NCI-H510A treated with DMSO at 0.1 percent for 48 hours (cell line): ENCODE results near the gene ZBTB17.
"Not testable (repeated sequence)": the region's sequence is repeated elsewhere in the genome, so short reads cannot be mapped to it uniquely, and the experiment has no call there.

ENCODE experiments used
- DNase-seq: peaks from one replicate; lab custom pipeline; 2025; lab: John Stamatoyannopoulos, UW

ZBTB17 gene

DNA sequence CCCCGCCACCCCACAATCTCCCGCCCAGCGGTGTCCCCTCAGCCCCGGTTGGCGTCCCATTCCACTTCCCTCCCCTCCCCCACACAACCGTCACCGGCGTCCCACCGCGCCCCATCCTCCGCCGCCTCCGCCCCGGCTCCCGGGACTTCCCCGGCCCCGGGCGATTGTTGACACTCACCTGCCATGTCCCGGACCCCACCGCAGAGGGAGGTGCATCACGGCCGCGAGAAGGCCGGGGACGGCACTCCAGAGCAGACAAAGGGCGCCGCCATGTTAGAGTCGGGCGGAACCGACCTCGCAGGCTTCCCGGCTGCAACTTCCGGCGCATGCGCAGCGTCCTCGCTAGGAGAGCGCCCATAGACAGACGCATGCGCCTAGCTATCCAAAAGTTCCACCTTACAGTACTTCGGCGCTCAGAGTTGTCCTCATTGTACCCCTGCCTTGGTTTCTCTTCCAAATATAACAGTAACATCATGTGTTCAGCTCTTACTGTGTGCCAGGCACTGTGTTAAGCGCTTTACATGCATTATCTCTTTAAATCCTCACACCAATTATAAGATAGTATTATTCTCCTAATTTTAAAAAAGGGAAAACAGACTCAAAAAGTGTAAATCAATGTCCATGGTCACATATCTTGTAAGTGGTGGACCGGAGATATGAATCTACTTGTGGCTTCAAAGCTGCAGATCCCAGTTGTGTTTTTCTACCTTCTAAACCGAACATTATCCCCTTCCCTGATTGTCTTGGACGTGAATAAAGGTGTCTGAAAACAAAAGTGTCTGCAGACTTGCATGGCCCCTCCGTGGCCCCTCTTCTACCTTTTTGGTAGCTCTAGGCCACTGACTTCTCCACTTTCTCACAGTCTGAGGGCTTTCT lies at the start of gene ZBTB17:
TSS of gene ZBTB17 (minus strand) at position 297 of the 876 bp plus-strand sequence. CDS start 27,606 bp downstream, outside the sequence.
- peak; percentile 99 for DNase-seq

DNA sequence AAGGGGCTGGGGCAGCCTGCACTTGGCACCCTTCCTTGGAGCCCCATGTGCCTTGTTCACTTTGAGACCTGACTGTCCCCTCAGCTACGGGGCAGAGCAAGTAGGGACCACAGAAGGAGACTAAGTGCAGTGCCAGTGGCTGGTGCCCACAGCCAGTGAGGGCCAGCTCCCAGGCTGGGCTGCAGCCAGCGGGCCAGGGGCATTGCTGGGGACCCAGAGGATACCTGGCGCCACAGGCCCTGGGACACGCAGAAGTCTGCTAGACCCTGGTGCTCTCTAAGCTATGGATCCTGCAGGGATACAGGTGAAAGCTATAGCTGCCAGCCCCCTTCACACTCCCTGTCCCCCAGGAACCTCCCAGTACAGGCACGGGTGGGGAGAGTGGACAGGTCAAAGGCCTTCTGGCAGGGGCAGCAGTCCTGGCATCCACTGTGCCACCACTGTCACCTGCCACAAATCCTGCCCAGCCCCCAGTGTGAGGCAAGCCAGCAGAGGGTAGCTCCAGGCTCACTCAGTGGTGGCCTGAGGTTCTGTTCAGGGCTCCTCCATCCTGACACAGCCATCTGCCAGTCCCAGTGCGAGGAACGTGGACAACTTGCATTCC lies 47.3 kb upstream of the ZBTB17 start:
- no peak for DNase-seq

DNA sequence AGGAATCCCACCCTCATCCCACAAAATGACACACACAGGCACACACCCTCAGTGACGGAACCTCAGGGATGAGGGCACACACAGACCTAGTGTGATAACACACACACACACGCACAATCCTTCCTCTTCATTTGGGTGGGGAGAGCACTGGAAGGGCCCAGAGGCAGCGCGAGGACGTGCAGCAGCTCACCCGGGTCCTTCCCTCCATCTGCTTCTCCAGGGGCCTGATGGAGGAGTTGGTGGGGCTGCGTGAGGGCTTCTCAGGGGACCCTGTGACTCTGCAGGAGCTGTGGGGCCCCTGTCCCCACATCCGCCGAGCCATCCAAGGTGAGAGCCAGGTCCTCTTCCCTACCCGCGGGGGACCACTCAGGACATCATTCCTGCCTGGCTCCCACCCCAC lies 46.5 kb upstream of the ZBTB17 start:
- no peak for DNase-seq

DNA sequence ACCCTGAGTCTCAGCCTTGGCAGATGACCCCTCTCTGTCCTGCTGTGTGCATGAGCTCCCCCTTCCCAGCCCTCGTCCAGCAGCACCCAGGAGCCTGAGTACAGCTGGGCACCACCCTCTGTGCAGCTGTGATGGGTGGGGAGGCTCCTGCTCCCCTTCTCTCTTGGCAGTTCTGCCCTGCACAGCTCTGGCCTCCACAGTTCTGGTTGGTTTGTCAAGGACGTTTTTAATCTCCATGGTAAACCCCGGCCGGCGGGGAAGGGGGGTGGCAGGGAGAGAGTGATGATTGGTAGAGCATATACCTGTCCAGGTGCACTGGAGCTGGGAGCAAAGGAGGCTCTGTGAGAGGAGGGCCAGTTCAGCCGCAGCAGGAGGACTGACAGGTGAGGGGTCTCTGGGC lies 45.8 kb upstream of the ZBTB17 start, which contains the start of gene CLCNKA:
TSS of gene CLCNKA (plus strand) at position 356 of the 400 bp plus-strand sequence. CDS start 584 bp downstream, outside the sequence.
- DNase-seq, result peak; percentile 98

DNA sequence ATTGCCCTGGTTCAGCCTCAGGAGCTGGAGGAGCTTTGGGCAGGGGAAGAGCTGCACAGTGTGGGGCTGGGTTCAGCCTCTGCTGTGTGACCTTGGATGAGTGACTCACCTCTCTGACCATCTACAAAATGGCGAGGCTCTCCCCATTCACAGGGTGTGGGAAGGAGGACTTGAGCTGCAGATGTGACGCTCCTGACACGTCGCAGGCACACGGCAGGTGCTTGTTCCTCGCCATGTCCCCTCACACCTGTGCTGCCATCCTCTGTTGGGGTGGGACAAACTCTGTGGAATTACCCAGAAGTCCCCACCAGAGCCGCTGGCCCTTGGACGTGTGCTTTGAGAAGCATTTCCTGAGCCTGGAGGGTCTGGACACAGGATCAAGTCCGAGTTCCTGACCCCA lies 45.0 kb upstream of the ZBTB17 start:
- not testable (repeated sequence) for DNase-seq

DNA sequence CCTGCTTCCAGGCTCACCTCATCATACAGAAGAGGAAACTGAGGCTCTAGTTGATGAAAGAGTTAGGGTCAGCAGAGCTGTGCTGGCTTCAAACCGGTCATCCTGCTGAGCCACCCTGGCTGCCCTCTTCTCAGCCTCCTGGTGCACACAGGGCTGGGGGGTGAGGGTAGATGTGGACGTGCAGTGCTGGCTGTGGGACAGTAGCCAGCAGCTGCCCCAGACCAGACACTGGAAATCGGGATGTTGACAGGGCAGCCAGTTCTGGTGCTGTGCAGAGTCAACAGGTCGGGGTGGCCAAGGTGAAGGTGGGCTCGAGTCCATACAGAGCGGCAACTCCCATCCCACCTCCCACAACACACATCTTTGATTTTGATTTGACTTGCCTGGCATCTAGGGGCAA lies 44.4 kb upstream of the ZBTB17 start:
- no peak for DNase-seq

GRCh38 chr1:16019644-16020277 lies 43.9 kb upstream of the ZBTB17 start:
- no peak for DNase-seq

DNA sequence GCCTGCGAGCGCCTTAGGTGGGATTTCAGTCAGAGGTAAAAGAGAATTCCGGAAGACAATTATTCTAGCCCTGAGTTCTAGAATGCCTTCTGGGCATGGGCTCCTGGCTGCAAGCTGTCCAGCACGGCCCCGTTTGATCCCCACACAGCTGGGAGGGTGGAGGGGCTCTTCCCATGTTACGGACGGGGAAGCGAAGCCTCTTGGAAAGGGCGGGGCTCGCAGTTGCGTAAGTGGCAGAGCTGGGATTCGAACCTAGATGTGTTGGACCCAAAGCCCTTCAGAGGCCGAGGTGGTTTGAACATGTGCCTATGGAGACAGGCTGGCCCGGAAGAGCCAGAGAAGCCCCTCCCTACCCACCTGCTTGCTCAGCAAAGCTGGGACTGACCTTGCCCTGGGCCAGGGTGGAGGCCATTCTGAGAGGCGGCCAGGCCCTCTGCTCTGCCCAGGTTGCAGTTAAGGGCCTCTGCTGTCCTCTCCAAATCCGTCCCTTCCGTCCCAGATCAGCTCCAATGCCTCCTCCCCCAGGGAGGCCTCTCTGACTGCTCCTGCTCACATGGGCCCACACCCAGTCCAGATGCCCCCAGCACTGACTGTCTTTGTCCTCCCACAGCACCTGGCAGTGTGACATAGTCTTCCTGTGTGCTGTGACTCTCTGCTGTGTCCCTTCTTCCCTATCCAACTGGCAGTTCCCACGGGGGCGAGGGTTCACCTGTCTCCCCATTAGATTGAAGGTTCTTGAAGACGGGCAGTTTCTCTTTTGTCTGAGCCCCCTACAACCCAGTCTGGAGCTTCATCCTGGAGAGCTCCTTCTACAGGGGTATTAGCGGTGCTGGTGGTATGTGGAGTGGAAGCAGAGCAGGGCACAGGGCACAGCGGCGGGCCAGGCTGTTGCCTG lies 43.1 kb upstream of the ZBTB17 start:
- DNase-seq, result no peak

- no peak for DNase-seq
These were observed 42.4 kb upstream of the ZBTB17 start for GRCh38 chr1:16018308-16018707.

GRCh38 chr1:16017461-16018303 lies 41.8 kb upstream of the ZBTB17 start, which contains the start of gene HSPB7:
Gene HSPB7 (minus strand): TSS chr1:16018043. CDS start chr1:16017963, 80 bp downstream.
- DNase-seq, result peak; percentile 22

GRCh38 chr1:16017076-16017460 lies 41.2 kb upstream of the ZBTB17 start:
- no peak for DNase-seq

- DNase-seq, result no peak
These were observed 40.3 kb upstream of the ZBTB17 start for GRCh38 chr1:16015960-16016901.

- no peak for DNase-seq
These were observed 39.6 kb upstream of the ZBTB17 start for GRCh38 chr1:16015491-16015890.

DNA sequence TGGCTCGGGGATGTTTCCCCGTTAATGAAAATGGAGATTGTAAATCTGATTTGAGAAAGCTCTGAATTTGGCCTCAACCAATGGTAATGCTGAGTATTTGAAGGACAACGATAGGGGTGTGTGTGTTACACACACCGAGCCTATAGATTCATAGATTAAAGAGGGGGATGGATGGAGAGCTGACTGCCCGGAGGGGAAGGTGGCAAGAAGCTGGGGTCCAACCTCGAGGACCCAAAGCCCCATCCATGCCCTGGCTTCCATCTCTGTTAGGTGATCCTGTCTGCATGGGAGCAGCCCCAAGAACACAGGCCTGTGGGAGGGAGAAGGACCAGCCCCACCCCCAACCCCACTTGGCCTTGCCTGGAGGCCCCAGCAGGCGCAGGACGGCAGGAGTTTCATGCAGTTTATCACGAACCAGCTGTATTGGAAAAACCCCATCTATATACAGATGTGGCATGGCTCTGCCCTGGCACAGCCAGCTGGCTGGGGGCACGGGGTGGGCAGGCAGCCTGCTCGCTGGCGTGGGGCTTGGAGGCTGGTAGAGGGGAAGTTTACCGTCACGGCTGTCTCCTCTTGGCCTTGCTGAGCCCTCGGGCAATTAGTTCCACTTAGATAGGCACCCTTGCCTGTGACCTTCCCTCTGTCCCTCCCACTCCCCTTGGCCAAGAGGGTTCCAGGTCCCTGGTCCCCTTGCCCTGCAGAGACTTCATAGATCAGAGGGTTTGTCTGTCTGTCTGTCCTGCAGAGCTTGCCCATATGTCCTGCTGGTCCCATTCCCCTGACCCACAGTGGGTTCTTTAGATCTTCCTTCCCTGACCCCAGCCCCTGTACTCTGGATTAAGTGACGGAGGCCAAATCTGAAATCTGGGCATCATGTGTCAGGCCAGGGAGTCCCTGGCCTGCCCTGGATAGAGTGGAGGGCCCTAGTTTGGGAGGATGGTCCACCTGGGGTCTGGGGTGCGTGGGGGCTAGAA lies 38.9 kb upstream of the ZBTB17 start:
- no peak for DNase-seq

GRCh38 chr1:16013908-16014258 lies 38.0 kb upstream of the ZBTB17 start:
- DNase-seq, result no peak

- DNase-seq, result no peak
These were observed 37.5 kb upstream of the ZBTB17 start for GRCh38 chr1:16013220-16013907.

DNA sequence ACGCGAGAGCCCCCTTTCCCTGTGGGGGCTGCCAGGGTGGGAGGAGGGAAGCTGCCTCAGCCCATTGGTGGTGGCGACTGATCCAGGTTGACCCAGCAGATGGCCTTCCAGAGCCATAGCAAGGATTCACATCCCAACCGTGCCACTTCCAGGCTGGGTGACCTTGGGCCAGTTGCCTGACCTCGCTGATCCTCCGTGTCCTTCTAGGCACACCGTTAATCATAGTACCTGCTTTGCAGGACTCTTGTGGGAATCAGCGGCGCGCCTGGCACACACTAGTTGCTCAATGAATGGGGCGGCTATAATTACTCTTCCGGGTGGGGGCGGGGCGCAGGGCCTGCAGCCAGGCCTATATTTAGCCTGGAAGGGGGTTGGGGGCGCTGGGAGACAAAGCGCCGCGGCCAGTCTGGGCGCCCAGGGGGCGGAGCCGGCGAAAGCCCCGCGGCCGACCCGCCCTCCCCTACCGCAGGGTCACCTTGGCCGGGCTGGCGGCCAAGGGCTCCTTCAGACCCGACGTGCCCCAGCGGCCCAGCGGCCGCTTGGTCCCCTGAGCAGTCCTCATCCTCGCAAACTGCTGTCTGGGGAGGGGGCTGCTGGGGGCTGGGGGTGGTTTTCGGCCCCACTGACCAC lies 36.8 kb upstream of the ZBTB17 start:
- DNase-seq, result no peak
